Peyer's patch (tissue), 4 donors: ENCODE data around the gene PLXNA2. TPM values are rescaled to one million over a fixed set of nuclear protein-coding genes. Genes with fewer than 3 reads are reported as not detected.

Experiments
- DNase-seq, 3 donors: peaks; one replicate each; pipeline ENCODE4 v3.0.0-alpha.2; 2017 to 2019
- H3K27ac ChIP-seq, 4 donors: fragments of 200-600 bp; sonication (generic); one replicate each; pipeline ENCODE4 v1.5.1; 2016 to 2019
- H3K27me3 ChIP-seq, 2 donors: fragments of 200-600 bp; sonication (generic); one replicate each; pipeline ENCODE4 v1.5.1; 2019
- H3K36me3 ChIP-seq, 3 donors: fragments of 200-600 bp; sonication (generic); one replicate each; pipeline ENCODE4 v1.5.1; 2016 to 2019
- H3K4me1 ChIP-seq, 4 donors: fragments of 200-600 bp; sonication (generic); one replicate each; pipeline ENCODE4 v1.5.1; 2016 to 2019
- H3K4me3 ChIP-seq, 4 donors: fragments of 200-600 bp; sonication (generic); 1 replicate in 3 of 4; 2 replicates in 1 of 4; pipeline ENCODE4 v1.5.1; 2016 to 2019; ENCODE audit warnings: mild to moderate bottlenecking in 1 of 4
- H3K9me3 ChIP-seq, 4 donors: fragments of 200-600 bp; sonication (generic); one replicate each; pipeline ENCODE4 v1.5.1; 2016 to 2019; ENCODE audit warnings: mild to moderate bottlenecking in 1 of 4
- POLR2A ChIP-seq, 2 donors: fragments of 450-650 bp; IDR thresholded peaks; one replicate each; pipeline ENCODE4 v1.5.1; 2017; ENCODE audit warnings: antibody characterized with exemption in 2 of 2, mild to moderate bottlenecking in 2 of 2, moderate library complexity in 2 of 2
- total RNA-seq, 4 donors: library from RNA; depleted of rRNA; stranded (reverse); fragments of >200 nt; gene quantifications; one replicate each; pipeline ENCODE4 v1.1.0, GENCODE V29; 2016
- TF ChIP-seq, protein P1 (sequence below), 6 experiments: fragments of 450-650 bp in 4 of 6; fragments of 200-600 bp in 2 of 6; sonication (generic) in 1 of 6; IDR thresholded peaks; one replicate each; pipeline ENCODE4 v1.5.1; 2017 to 2019; ENCODE audit warnings: antibody characterized with exemption in 6 of 6, mild to moderate bottlenecking in 3 of 6, moderate library complexity in 1 of 6

The PLXNA2 gene
- total RNA-seq, 4 donors from 2014 or later: 51.5 to 70.2 (median 62.5) TPM

DNA sequence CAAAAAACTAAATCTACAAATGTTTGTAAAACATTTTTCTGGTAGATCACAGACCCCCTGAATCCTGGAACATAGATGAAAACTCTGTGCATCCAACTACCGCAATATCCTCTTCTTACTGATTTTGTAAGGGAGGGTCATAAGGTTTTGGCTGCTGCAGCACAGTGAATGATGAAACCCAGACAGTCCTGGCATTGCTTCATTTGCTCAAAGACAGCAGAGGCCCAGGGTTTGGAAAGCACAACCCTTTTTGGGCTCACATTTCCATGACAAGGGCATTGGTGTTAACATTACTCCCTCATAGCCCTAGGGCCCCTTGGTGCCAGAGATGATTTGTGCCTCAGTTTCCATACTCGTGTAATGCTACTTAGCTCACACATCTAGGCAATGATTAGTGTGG is 51.2 kb downstream of the PLXNA2 start:
- Histone ChIP-seq H3K9me3 (no peaks in the 10 kb centered on the region), H3K27ac (peak overlapping the region in 1 of 4 donors; percentile 23), H3K4me3 (no peak overlapping the region), H3K27me3 (no peaks in the 10 kb centered on the region), H3K36me3 (peaks cover 0 to 7% (median 0%) of the 10 kb centered on the region in 3 donors), H3K4me1 (no peaks in the 10 kb centered on the region)
- DNase-seq: no peak
- no peak for TF ChIP-seq POLR2A (IDR thresholded peaks at IDR 0.05)
- TF ChIP-seq, protein P1, sequence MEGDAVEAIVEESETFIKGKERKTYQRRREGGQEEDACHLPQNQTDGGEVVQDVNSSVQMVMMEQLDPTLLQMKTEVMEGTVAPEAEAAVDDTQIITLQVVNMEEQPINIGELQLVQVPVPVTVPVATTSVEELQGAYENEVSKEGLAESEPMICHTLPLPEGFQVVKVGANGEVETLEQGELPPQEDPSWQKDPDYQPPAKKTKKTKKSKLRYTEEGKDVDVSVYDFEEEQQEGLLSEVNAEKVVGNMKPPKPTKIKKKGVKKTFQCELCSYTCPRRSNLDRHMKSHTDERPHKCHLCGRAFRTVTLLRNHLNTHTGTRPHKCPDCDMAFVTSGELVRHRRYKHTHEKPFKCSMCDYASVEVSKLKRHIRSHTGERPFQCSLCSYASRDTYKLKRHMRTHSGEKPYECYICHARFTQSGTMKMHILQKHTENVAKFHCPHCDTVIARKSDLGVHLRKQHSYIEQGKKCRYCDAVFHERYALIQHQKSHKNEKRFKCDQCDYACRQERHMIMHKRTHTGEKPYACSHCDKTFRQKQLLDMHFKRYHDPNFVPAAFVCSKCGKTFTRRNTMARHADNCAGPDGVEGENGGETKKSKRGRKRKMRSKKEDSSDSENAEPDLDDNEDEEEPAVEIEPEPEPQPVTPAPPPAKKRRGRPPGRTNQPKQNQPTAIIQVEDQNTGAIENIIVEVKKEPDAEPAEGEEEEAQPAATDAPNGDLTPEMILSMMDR (IDR thresholded peaks at IDR 0.05): no peak

DNA sequence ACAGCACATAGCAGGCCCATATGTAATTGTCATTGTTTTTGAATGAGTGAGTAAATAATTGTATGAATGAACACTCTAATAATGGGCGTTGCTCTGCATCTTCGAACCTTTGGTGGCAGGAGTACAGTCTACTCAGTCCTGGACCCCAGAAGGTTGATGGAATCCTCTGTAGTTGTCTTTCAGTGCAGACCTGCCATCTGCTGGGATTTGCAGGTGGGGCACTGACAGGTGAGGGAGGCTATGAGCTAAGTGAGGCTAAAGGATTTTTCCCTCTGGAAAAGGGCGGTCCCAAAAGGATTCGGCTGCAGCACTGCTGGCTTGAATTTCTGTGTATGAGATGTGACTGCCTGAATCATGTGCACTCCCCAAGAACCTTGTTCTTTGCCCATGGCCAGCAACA is 53.4 kb downstream of the PLXNA2 start:
- Histone ChIP-seq H3K36me3 (peaks cover 0 to 7% (median 0%) of the 10 kb centered on the region in 3 donors), H3K4me1 (no peaks in the 10 kb centered on the region), H3K27ac (no peak overlapping the region), H3K9me3 (no peaks in the 10 kb centered on the region), H3K27me3 (no peaks in the 10 kb centered on the region), H3K4me3 (no peak overlapping the region)
- no peak for DNase-seq
- TF ChIP-seq POLR2A (IDR thresholded peaks at IDR 0.05): no peak
- TF ChIP-seq, protein P1 (IDR thresholded peaks at IDR 0.05): no peak

DNA sequence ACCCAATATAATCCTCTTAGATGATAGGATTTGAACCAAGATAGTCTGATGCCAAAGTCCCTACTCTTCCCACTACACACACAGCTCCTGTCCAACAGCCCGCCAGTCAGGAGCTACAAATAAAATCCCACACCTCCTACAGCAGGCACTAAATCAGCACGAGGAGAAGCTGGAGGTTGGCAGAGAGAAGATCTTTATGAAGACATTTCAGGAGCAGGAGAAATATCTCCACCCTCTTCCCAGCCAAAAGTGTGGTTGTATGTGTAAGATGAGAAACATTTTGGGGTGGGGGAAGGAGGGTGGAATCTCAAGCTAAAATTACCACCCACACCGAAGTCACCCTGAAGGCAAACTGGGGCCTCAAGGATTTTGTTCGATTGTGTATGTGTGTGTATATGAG is 54.5 kb downstream of the PLXNA2 start:
- TF ChIP-seq POLR2A (IDR thresholded peaks at IDR 0.05): no peak
- TF ChIP-seq, protein P1 (IDR thresholded peaks at IDR 0.05): no peak
- H3K36me3 ChIP-seq: peaks cover 0 to 7% (median 0%) of the 10 kb centered on the region in 3 donors
- no peak for DNase-seq
- H3K4me1 ChIP-seq: peaks cover 0 to 7% (median 2%) of the 10 kb centered on the region in 4 donors
- no peak overlapping the region for H3K4me3 ChIP-seq
- no peaks in the 10 kb centered on the region for H3K9me3 ChIP-seq
- H3K27me3 ChIP-seq: no peaks in the 10 kb centered on the region
- H3K27ac ChIP-seq: no peak overlapping the region

DNA sequence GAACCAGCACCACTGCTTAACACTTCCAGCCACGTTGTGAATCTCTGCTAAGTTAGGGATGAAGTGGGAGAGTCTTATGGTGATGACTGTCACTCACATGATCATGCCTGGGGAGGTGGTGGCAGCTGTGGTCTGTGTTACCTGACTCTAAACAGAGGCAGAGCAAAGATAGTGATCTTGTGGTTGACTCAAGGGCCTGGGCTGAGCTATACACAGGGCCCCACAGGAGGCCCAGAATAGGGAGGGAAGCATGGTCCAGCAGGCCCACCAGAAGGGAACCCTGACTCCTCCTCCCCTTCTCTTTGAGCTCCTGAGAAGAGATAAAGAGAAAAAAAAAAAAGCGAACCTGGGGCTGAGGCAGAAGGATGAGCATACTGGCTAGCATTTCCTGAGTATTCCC is 55.0 kb downstream of the PLXNA2 start:
- Histone ChIP-seq H3K27me3 (no peaks in the 10 kb centered on the region), H3K4me1 (peaks cover 0 to 10% (median 3%) of the 10 kb centered on the region in 4 donors), H3K9me3 (no peaks in the 10 kb centered on the region), H3K36me3 (peaks cover 0 to 7% (median 0%) of the 10 kb centered on the region in 3 donors), H3K4me3 (no peak overlapping the region), H3K27ac (no peak overlapping the region)
- TF ChIP-seq POLR2A (IDR thresholded peaks at IDR 0.05): no peak
- TF ChIP-seq, protein P1 (IDR thresholded peaks at IDR 0.05): no peak
- no peak for DNase-seq

DNA sequence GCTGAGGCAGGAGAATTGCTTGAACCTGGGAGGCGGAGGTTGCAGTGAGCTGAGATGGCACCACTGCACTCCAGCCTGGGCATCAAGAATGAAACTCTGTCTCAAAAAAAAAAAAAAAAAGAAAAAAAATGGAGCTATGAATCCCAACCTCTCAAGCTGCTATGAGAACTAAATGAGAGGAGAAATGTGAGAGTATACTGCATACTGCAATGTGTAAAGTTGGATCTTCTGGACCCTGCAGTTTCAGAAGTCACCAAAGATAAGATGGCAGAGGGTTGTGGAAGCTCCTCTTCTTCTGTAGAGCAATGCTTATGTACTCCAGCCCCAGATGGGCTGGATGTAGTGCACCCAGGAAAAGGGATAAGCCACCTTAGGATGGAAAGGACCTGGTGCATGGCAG is 55.6 kb downstream of the PLXNA2 start:
- DNase-seq: no peak
- H3K9me3 ChIP-seq: no peaks in the 10 kb centered on the region
- TF ChIP-seq, protein P1 (IDR thresholded peaks at IDR 0.05): no peak
- TF ChIP-seq POLR2A (IDR thresholded peaks at IDR 0.05): no peak
- H3K4me3 ChIP-seq: no peak overlapping the region
- H3K27ac ChIP-seq: no peak overlapping the region
- H3K27me3 ChIP-seq: no peaks in the 10 kb centered on the region
- peaks cover 0 to 16% (median 8%) of the 10 kb centered on the region in 4 donors for H3K4me1 ChIP-seq
- peaks cover 0 to 7% (median 0%) of the 10 kb centered on the region in 3 donors for H3K36me3 ChIP-seq
